CD4-positive, alpha-beta memory T cell (primary cell): ENCODE results near the gene ITIH3. TPM values are rescaled to one million over a fixed set of nuclear protein-coding genes. Genes with fewer than 3 reads are reported as not detected.

ENCODE experiments used
- CTCF ChIA-PET: fragments of 350-600 bp; sonication (Branson Sonifier 250); formaldehyde crosslinking; loops from one replicate; lab custom pipeline; 2021; ENCODE audit warnings: inconsistent platforms; ENCODE audit not compliant: partially characterized antibody; lab: Charles Lee
- POLR2A ChIA-PET: fragments of 350-600 bp; sonication (Branson Sonifier 250); formaldehyde crosslinking; loops from one replicate; lab custom pipeline; 2021; ENCODE audit not compliant: partially characterized antibody; lab: Charles Lee
- DNase-seq, 5 donors: peaks; one replicate each; pipeline versions ENCODE4 v3.0.0 to v3.0.0-alpha.2; 2020 to 2022; ENCODE audit warnings: mixed read lengths in 1 of 5
- H3K27ac ChIP-seq: one replicate; pipeline ENCODE4 v1.7.0; 2013; ENCODE audit warnings: low read depth, low read length
- H3K27me3 ChIP-seq: 2 replicates; pipeline ENCODE4 v1.7.0; 2013; ENCODE audit warnings: mild to moderate bottlenecking, low read length, moderate library complexity; ENCODE audit not compliant: insufficient read depth
- H3K36me3 ChIP-seq: 2 replicates; pipeline ENCODE4 v1.7.0; 2013; ENCODE audit warnings: mild to moderate bottlenecking, low read length, moderate library complexity; ENCODE audit not compliant: insufficient read depth
- H3K4me1 ChIP-seq: 2 replicates; pipeline ENCODE4 v1.7.0; 2013; ENCODE audit warnings: mild to moderate bottlenecking, low read length, moderate library complexity; ENCODE audit not compliant: insufficient read depth
- H3K4me3 ChIP-seq, 2 donors: one replicate each; pipeline ENCODE4 v1.7.0; 2013; ENCODE audit warnings: low read length in 2 of 2, mild to moderate bottlenecking in 1 of 2
- H3K9me3 ChIP-seq, 2 donors: one replicate each; pipeline ENCODE4 v1.7.0; 2013; ENCODE audit warnings: low read length in 2 of 2, control low read depth in 1 of 2; ENCODE audit not compliant: control insufficient read depth in 1 of 2
- H3K27ac Mint-ChIP-seq, 7 donors: one replicate each; pipeline ENCODE4 v1.8.0; 2020 to 2021; ENCODE audit warnings: mixed read lengths in 7 of 7, mild to moderate bottlenecking in 6 of 7, inconsistent platforms in 3 of 7, moderate library complexity in 3 of 7
- H3K27me3 Mint-ChIP-seq, 2 donors: one replicate each; pipeline ENCODE4 v1.8.0; 2020 to 2021; ENCODE audit warnings: mixed read lengths in 2 of 2
- H3K36me3 Mint-ChIP-seq, 2 donors: one replicate each; pipeline ENCODE4 v1.8.0; 2020 to 2021; ENCODE audit warnings: mixed read lengths in 2 of 2, inconsistent platforms in 1 of 2, mild to moderate bottlenecking in 1 of 2
- H3K4me1 Mint-ChIP-seq, 4 donors: one replicate each; pipeline ENCODE4 v1.8.0; 2020 to 2021; ENCODE audit warnings: mixed read lengths in 4 of 4, mild to moderate bottlenecking in 1 of 4
- H3K4me3 Mint-ChIP-seq, 8 donors: one replicate each; pipeline ENCODE4 v1.8.0; 2020 to 2021; ENCODE audit warnings: mixed read lengths in 8 of 8, mild to moderate bottlenecking in 7 of 8, moderate library complexity in 6 of 8, inconsistent platforms in 3 of 8
- H3K9me3 Mint-ChIP-seq, 8 donors: one replicate each; pipeline ENCODE4 v1.8.0; 2020 to 2021; ENCODE audit warnings: mixed read lengths in 8 of 8, mild to moderate bottlenecking in 5 of 8, inconsistent platforms in 3 of 8, moderate library complexity in 1 of 8
- intact Hi-C: fragments of 100-400 bp; cut with micrococcal nuclease; formaldehyde crosslinking; loops from one replicate; pipeline ENCODE4 v1.15.1; 2023
- polyA plus RNA-seq, 2 donors: library from polyadenylated mRNA; unstranded; fragments of 300-500 nt; fragmentation: Illumina TruSeq; gene quantifications; one replicate each; pipeline ENCODE4 v1.2.3, GENCODE V29; 2021
- total RNA-seq, 2 experiments: library from RNA; stranded (reverse); gene quantifications; one replicate each; pipeline ENCODE4 v1.2.3, GENCODE V29; 2021

ITIH3 gene
- total and polyA plus RNA-seq, 4 experiments from 2014 or later: not detected

DNA sequence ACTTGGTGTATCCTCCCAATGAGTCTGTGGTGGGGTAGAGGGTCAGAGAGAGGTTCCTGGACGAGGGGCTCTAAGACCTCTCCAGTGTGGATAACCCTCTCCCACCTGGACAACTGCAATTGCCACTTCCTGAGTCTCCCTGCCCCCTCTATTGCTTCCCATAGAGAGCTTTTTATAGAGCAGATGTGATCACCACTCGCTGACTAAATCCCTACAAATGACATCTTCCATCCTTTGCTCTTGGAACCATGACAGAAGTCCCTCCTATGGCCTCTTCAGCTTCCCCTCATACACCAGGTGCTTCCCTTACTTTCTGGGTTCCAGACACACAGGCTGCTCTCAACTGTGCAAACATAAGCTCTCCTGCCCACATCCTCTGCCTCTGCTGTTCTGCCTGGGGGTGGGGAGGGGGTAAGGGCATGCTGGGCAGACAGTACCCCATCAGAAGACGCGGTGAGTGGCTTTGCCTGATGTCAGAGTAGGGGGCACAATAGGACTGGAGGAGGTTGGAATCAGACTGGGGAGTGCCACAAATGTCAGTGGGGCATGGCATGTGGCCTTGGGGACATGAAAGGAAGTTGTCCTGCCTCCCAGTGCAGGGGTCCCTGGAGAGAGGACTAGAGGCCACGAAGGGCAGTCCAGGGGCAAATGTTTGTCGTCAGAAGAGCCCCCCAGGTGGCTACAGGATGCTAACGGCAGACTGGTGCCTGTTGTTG is 15.2 kb downstream of the ITIH3 start:
- no peaks in the 10 kb centered on the region for H3K36me3 ChIP-seq
- DNase-seq: no peak
- H3K36me3 Mint-ChIP-seq: no peaks in the 10 kb centered on the region
- H3K9me3 ChIP-seq: no peaks in the 10 kb centered on the region
- peak overlapping the region in 1 of 8 donors; percentile 3 for H3K4me3 Mint-ChIP-seq
- peaks cover 0 to 2% (median 0%) of the 10 kb centered on the region in 8 donors for H3K9me3 Mint-ChIP-seq
- peaks cover 0 to 5% (median 1%) of the 10 kb centered on the region in 4 donors for H3K4me1 Mint-ChIP-seq
- peaks cover 0 to 2% of the 10 kb centered on the region in 2 donors for H3K27me3 Mint-ChIP-seq
- no peaks in the 10 kb centered on the region for H3K4me1 ChIP-seq
- intact Hi-C loops: no loop called here
- H3K27ac ChIP-seq: no peak overlapping the region
- POLR2A ChIA-PET: no interaction called here
- CTCF ChIA-PET: interaction anchor here (0.6 kb wide), 1 partner anchor 11 kb away, joined by 3 read pairs; no protein-coding TSS in a partner anchor
- H3K4me3 ChIP-seq: no peak overlapping the region
- peak overlapping the region in 2 of 7 donors; percentile 0 to 4 for H3K27ac Mint-ChIP-seq
- no peaks in the 10 kb centered on the region for H3K27me3 ChIP-seq

DNA sequence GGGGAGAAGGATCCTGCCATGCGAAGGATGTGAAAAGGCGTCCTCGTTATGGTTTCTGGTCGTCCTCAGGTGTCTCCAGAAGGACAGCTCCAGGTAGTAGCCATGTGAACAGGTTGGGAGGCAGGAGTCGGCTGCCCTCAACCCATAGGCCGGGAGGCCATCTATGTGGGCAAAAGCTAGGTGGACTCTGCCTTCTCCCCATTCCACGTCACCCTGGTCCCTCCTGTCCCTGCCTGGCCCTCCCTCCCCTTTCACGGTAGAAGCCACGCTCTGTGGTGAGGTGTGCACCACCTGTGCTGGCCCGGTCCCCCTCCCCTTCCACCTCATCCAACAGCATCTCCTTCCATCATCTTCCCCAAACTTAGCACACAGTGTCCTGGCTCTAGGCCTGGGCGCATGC is 16.3 kb downstream of the ITIH3 start:
- DNase-seq: no peak
- Histone ChIP-seq H3K4me1 (no peaks in the 10 kb centered on the region), H3K4me3 (no peak overlapping the region), H3K36me3 (no peaks in the 10 kb centered on the region), H3K27me3 (no peaks in the 10 kb centered on the region), H3K9me3 (no peaks in the 10 kb centered on the region), H3K27ac (no peak overlapping the region)
- Mint-ChIP-seq H3K9me3 (peaks cover 0 to 2% (median 0%) of the 10 kb centered on the region in 8 donors), H3K4me1 (peaks cover 0 to 5% (median 1%) of the 10 kb centered on the region in 4 donors), H3K4me3 (no peak overlapping the region), H3K27ac (no peak overlapping the region), H3K36me3 (no peaks in the 10 kb centered on the region), H3K27me3 (no peaks in the 10 kb centered on the region)
- CTCF ChIA-PET: no interaction called here
- POLR2A ChIA-PET: no interaction called here
- intact Hi-C loops: no loop called here

DNA sequence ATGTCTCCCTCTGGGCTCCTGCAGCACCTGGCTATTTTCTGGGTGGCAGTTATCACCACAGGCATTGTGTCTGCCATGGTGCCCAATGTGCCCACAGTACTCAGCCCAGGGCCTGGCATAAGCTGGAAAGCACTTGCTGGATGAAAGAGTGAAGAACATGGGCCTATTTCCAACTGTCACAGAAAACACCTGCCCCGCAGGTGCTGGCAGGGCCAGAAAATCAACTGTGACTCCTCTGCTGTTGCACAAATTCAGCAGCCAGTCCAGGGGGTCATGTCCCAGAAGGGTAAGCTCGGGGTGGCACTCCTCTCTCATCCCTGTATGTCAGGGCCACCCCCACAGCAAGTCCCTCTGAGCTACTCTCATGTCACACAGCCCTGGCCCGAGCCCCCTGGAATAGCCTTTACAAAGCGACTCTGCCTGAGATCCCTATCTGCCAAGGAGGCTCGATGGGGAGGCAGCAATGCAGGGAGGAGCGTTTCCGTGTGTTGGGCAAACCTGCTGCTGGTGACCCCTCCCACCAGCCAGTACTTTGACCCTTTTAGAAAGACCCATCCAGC is 16.9 kb downstream of the ITIH3 start:
- H3K9me3 ChIP-seq: no peaks in the 10 kb centered on the region
- no peak overlapping the region for H3K4me3 ChIP-seq
- H3K36me3 ChIP-seq: no peaks in the 10 kb centered on the region
- DNase-seq: no peak
- intact Hi-C loops: no loop called here
- H3K9me3 Mint-ChIP-seq: peaks cover 0 to 2% (median 0%) of the 10 kb centered on the region in 8 donors
- H3K27me3 ChIP-seq: no peaks in the 10 kb centered on the region
- POLR2A ChIA-PET: no interaction called here
- H3K4me1 ChIP-seq: no peaks in the 10 kb centered on the region
- H3K4me3 Mint-ChIP-seq: peak overlapping the region in 1 of 8 donors; percentile 13
- H3K27ac Mint-ChIP-seq: peak overlapping the region in 1 of 7 donors; percentile 6
- peaks cover 0 to 5% (median 1%) of the 10 kb centered on the region in 4 donors for H3K4me1 Mint-ChIP-seq
- no peak overlapping the region for H3K27ac ChIP-seq
- no peaks in the 10 kb centered on the region for H3K27me3 Mint-ChIP-seq
- CTCF ChIA-PET: no interaction called here
- H3K36me3 Mint-ChIP-seq: no peaks in the 10 kb centered on the region

DNA sequence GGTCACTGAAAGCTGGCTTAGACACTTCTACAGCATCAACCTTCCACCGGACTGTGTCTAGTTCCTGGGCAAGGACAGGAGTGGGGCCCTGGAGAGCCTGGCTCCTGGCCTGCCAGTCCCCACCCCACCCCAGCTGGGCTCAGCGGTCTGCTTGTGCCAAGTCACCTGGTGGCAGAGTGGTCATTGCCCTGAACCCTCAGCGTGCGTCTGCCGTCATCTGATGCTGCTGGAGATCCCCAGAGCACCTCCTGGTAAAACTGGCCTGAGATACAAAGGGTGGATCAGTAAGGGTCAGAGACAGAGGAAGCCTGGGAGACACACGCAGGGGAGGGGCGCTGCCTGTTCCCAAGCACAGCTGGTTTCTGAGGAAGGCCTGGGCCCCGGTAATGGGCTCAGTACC is 19.2 kb downstream of the ITIH3 start:
- H3K4me1 ChIP-seq: no peaks in the 10 kb centered on the region
- H3K4me1 Mint-ChIP-seq: peaks cover 0 to 5% (median 1%) of the 10 kb centered on the region in 4 donors
- intact Hi-C loops: no loop called here
- CTCF ChIA-PET: no interaction called here
- no peaks in the 10 kb centered on the region for H3K9me3 ChIP-seq
- no peak overlapping the region for H3K27ac ChIP-seq
- no peaks in the 10 kb centered on the region for H3K36me3 ChIP-seq
- POLR2A ChIA-PET: no interaction called here
- no peaks in the 10 kb centered on the region for H3K27me3 Mint-ChIP-seq
- no peak overlapping the region for H3K4me3 Mint-ChIP-seq
- H3K9me3 Mint-ChIP-seq: no peaks in the 10 kb centered on the region
- no peak for DNase-seq
- no peaks in the 10 kb centered on the region for H3K36me3 Mint-ChIP-seq
- H3K27ac Mint-ChIP-seq: no peak overlapping the region
- no peaks in the 10 kb centered on the region for H3K27me3 ChIP-seq
- no peak overlapping the region for H3K4me3 ChIP-seq

DNA sequence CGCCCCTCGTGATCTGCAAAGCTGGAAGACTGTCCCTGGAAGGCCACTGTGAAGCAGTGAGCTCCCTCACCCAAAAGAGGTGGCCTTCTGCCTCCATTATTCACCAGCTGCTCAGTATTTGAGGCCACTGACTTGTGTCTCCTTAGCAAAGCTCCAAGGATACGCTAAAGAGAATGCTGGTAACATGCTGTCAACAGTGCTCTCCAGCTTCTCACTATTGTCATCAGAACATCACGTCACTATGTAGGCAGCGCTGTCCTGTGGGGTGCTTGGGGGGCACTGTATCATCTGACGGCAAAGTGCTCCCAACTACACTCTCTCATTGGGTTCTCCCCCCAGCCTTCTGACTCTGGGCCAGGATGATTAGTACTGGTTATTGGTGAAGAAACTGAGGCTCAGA is 21.6 kb downstream of the ITIH3 start:
- intact Hi-C loops: no loop called here
- no peak overlapping the region for H3K27ac ChIP-seq
- no peaks in the 10 kb centered on the region for H3K36me3 Mint-ChIP-seq
- no peak overlapping the region for H3K4me3 ChIP-seq
- DNase-seq: no peak
- H3K27me3 Mint-ChIP-seq: no peaks in the 10 kb centered on the region
- no peaks in the 10 kb centered on the region for H3K9me3 ChIP-seq
- POLR2A ChIA-PET: no interaction called here
- no peaks in the 10 kb centered on the region for H3K36me3 ChIP-seq
- CTCF ChIA-PET: interaction anchor here (0.6 kb wide), 1 partner anchor 710 kb away, joined by 3 read pairs; no protein-coding TSS in a partner anchor
- H3K27me3 ChIP-seq: no peaks in the 10 kb centered on the region
- H3K4me3 Mint-ChIP-seq: no peak overlapping the region
- no peaks in the 10 kb centered on the region for H3K9me3 Mint-ChIP-seq
- no peaks in the 10 kb centered on the region for H3K4me1 Mint-ChIP-seq
- no peak overlapping the region for H3K27ac Mint-ChIP-seq
- no peaks in the 10 kb centered on the region for H3K4me1 ChIP-seq

DNA sequence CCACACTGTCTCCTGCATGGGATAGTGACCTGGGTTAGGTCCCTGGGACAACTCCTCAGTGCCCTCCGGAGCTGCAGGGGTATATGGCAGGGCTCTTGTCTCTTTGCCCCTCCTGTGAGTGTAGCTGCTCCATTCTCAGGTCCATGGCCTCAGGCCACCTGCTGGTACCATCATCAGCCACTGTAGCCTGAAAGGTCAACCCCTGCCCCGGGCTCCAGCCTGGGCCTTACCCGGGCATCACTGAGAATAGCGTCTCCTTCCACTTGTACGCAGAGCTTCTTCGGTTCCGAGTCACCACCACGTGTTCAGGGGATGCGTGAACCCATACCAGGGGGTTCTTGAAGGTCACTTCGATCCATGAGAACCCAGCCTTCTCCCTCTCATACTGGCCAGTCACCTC is 22.1 kb downstream of the ITIH3 start:
- Mint-ChIP-seq H3K4me1 (no peaks in the 10 kb centered on the region), H3K27ac (no peak overlapping the region), H3K36me3 (no peaks in the 10 kb centered on the region), H3K27me3 (no peaks in the 10 kb centered on the region), H3K4me3 (no peak overlapping the region), H3K9me3 (no peaks in the 10 kb centered on the region)
- POLR2A ChIA-PET: no interaction called here
- Histone ChIP-seq H3K4me1 (no peaks in the 10 kb centered on the region), H3K27me3 (no peaks in the 10 kb centered on the region), H3K27ac (no peak overlapping the region), H3K36me3 (no peaks in the 10 kb centered on the region), H3K4me3 (no peak overlapping the region), H3K9me3 (no peaks in the 10 kb centered on the region)
- intact Hi-C loops: no loop called here
- CTCF ChIA-PET: interaction anchor here (0.6 kb wide), 1 partner anchor 711 kb away, joined by 3 read pairs; no protein-coding TSS in a partner anchor
- DNase-seq: no peak

DNA sequence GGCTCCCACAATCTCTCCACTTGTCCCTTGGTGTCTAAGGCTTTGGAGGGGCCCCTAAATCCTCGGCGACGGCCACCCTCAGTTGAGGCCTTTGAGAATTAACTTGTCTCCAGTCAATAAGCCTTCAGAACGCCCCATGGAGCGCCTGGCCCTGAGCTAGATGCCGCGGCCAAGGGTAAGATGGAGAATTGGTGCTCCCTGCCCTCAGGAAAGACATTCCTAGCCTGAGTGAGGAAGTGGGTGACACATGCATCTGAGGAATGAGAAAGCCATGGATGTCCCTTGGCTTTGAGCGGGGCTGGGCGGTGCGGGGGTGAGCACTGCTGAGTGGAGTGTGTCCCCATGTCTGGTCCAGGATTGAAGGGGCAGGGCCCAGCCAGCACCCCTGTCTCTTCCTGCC is 22.6 kb downstream of the ITIH3 start:
- Mint-ChIP-seq H3K4me3 (no peak overlapping the region), H3K27me3 (no peaks in the 10 kb centered on the region), H3K9me3 (no peaks in the 10 kb centered on the region), H3K36me3 (no peaks in the 10 kb centered on the region), H3K27ac (no peak overlapping the region), H3K4me1 (no peaks in the 10 kb centered on the region)
- H3K4me3 ChIP-seq: no peak overlapping the region
- H3K27ac ChIP-seq: no peak overlapping the region
- no peaks in the 10 kb centered on the region for H3K9me3 ChIP-seq
- intact Hi-C loops: no loop called here
- H3K27me3 ChIP-seq: no peaks in the 10 kb centered on the region
- H3K4me1 ChIP-seq: no peaks in the 10 kb centered on the region
- no peaks in the 10 kb centered on the region for H3K36me3 ChIP-seq
- ChIA-PET CTCF (no interaction called here), POLR2A (no interaction called here)
- DNase-seq: no peak
